ENCODE data around the gene GRIPAP1.

Gene GRIPAP1

DNA sequence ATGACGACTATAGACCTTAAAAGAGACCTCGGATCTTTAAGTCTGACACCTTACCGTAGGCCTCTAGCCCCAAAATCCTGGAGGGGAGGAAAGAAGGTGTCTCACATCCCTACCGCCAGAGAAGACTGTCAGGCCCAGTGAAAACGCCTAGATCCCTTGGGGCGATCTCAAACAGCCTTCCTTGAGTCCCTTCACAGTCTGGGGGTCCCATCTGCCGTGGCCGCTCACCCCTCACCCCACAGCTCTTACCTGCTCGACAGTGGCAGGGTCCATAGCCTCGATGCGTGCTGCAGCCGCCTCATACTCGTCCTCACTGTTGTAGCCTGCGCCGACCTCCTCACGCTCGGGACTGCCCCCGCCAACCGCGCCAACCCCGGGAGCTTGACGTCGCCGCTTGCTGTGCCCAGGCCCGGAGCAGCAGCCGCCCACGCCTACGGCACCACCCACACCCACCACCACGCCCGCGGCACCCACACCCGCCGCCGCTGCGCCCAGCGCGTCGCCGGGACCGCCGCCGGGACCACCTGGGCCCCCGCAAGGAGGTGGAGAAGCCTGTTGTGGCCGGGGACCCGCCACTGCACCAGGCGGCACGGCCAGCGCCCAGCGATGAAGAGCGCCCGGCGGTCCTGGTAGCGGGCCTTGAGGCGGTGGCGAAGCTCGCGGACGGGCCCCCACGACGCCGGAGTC lies 45.2 kb downstream of the GRIPAP1 start:
- Histone ChIP-seq H3K9me3 (replicated peaks; ENCODE audit: low read length) (no peaks in the 10 kb centered on the region), H3K9ac (ENCODE audit: low read depth, low read length) (peak overlapping the region; percentile 87), H3K4me1 (ENCODE audit: control insufficient read depth, insufficient read depth, low read length) (peaks cover 5% of the 10 kb centered on the region), H3K36me3 (ENCODE audit: insufficient read depth, low read length) (peaks cover 7% of the 10 kb centered on the region), H3K4me2 (ENCODE audit: low read length) (peak overlapping the region; percentile 76), H3K4me3 (ENCODE audit: low read length) (peak overlapping the region; percentile 78), H3K27me3 (ENCODE audit: control insufficient read depth, insufficient read depth, low read length) (no peaks in the 10 kb centered on the region)

DNA sequence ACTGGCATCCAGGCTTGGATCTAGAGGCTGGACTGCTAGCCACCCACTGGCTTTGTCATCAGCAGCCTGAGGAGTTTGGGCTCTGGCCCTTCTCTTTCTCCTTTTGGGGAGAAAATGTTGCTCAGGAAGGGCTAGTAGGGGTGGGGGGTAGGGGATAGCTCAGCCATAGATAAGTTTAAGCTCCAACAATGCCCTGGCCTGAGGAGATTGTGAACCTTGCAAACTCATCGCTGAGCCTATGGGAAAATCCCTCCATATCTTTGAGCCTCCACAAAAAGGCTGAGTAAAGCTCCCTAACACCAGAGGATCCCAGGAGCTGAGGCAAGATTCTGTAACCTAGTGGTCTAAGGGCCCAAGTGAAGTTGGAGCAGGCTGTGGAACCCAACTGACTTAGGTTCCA lies 53.5 kb downstream of the GRIPAP1 start:
- Histone ChIP-seq H3K4me1 (ENCODE audit: control insufficient read depth, insufficient read depth, low read length) (no peaks in the 10 kb centered on the region), H3K27me3 (ENCODE audit: control insufficient read depth, insufficient read depth, low read length) (no peaks in the 10 kb centered on the region), H3K4me3 (ENCODE audit: low read length) (no peak overlapping the region), H3K9me3 (replicated peaks; ENCODE audit: low read length) (no peaks in the 10 kb centered on the region), H3K4me2 (ENCODE audit: low read length) (no peak overlapping the region), H3K9ac (ENCODE audit: low read depth, low read length) (no peak overlapping the region), H3K36me3 (ENCODE audit: insufficient read depth, low read length) (peaks cover 3% of the 10 kb centered on the region)

- H3K9me3 ChIP-seq (replicated peaks; ENCODE audit: low read length) = no peaks in the 10 kb centered on the region
- no peak overlapping the region for H3K9ac ChIP-seq (ENCODE audit: low read depth, low read length)
- H3K27me3 ChIP-seq (ENCODE audit: control insufficient read depth, insufficient read depth, low read length) = no peaks in the 10 kb centered on the region
- no peak overlapping the region for H3K4me3 ChIP-seq (ENCODE audit: low read length)
- H3K36me3 ChIP-seq (ENCODE audit: insufficient read depth, low read length) = peaks cover 6% of the 10 kb centered on the region
- no peaks in the 10 kb centered on the region for H3K4me1 ChIP-seq (ENCODE audit: control insufficient read depth, insufficient read depth, low read length)
- no peak overlapping the region for H3K4me2 ChIP-seq (ENCODE audit: low read length)
These were observed 56.3 kb downstream of the GRIPAP1 start for GRCh38 chrX:48945517-48946348.

DNA sequence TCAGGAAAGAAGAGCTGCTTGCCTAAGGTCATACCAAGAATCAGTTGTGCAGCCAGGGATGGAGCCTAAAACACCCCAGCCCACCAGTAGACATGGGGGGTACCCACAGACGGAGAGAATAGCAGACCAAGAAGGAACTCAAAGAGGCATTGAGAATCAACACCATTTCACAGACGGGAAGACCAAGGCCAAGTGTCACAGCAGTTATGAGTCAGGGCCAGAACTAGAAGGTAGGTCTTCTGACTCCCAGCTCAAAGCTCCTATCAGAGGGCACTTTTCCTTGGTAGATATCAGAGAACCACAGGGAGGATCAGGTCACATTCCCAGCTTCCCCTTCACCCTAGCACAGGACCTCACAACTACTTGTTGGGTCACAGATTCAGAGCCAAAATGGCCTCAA lies 59.2 kb downstream of the GRIPAP1 start:
- no peak overlapping the region for H3K4me3 ChIP-seq (ENCODE audit: low read length)
- no peak overlapping the region for H3K9ac ChIP-seq (ENCODE audit: low read depth, low read length)
- H3K36me3 ChIP-seq (ENCODE audit: insufficient read depth, low read length) = peaks cover 10% of the 10 kb centered on the region
- H3K4me1 ChIP-seq (ENCODE audit: control insufficient read depth, insufficient read depth, low read length) = no peaks in the 10 kb centered on the region
- no peak overlapping the region for H3K4me2 ChIP-seq (ENCODE audit: low read length)
- no peaks in the 10 kb centered on the region for H3K9me3 ChIP-seq (replicated peaks; ENCODE audit: low read length)
- H3K27me3 ChIP-seq (ENCODE audit: control insufficient read depth, insufficient read depth, low read length) = no peaks in the 10 kb centered on the region

GRCh38 chrX:48940404-48940955 lies 61.6 kb downstream of the GRIPAP1 start:
- H3K9ac ChIP-seq (ENCODE audit: low read depth, low read length) = no peak overlapping the region
- no peak overlapping the region for H3K4me3 ChIP-seq (ENCODE audit: low read length)

DNA sequence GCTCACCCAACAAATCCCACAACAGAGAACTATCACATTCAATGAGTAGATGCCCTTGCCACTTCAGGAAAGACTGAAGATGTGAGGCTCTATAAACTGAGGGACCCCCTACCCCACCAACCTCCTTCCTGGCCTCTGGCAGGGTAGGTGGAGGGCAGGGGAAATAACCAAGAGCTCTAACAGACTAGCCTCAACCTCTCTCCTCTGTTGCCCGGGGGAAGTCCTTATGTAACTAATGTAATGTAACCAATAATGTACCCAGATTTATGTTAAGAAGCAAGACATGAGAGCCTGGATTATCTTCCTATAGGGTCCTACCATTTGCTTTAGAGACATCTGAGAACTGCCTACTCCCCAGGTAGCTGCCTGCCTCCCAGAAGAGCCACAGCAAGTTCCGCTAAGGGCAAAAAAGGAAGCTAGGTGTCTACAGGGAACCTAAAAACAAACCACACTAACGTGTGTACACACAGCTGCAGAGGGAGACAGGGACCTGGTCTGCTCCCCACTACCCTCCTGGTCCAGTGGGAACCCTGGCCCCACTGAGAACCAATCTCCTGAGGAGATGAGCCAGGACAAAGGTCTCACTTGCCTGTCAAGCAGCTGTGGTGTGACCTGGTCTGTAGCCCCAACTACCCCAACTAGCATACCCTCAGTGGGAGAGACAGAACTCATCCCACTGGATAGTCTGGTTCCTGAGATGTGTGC lies 62.4 kb downstream of the GRIPAP1 start:
- Histone ChIP-seq H3K27me3 (ENCODE audit: control insufficient read depth, insufficient read depth, low read length) (no peaks in the 10 kb centered on the region), H3K4me1 (ENCODE audit: control insufficient read depth, insufficient read depth, low read length) (no peaks in the 10 kb centered on the region), H3K4me2 (ENCODE audit: low read length) (no peak overlapping the region), H3K9me3 (replicated peaks; ENCODE audit: low read length) (no peaks in the 10 kb centered on the region), H3K9ac (ENCODE audit: low read depth, low read length) (no peak overlapping the region), H3K36me3 (ENCODE audit: insufficient read depth, low read length) (peaks cover 13% of the 10 kb centered on the region), H3K4me3 (ENCODE audit: low read length) (no peak overlapping the region)

More at GRCh38 chrX:48940404-48940955, 61.6 kb downstream of the GRIPAP1 start:
- H3K36me3 ChIP-seq (ENCODE audit: insufficient read depth, low read length) = peaks cover 10% of the 10 kb centered on the region
- H3K4me1 ChIP-seq (ENCODE audit: control insufficient read depth, insufficient read depth, low read length) = no peaks in the 10 kb centered on the region
- H3K27me3 ChIP-seq (ENCODE audit: control insufficient read depth, insufficient read depth, low read length) = no peaks in the 10 kb centered on the region
- no peak overlapping the region for H3K4me2 ChIP-seq (ENCODE audit: low read length)
- H3K9me3 ChIP-seq (replicated peaks; ENCODE audit: low read length) = no peaks in the 10 kb centered on the region

- Histone ChIP-seq H3K4me2 (ENCODE audit: low read length) (no peak overlapping the region), H3K27me3 (ENCODE audit: control insufficient read depth, insufficient read depth, low read length) (no peaks in the 10 kb centered on the region), H3K4me1 (ENCODE audit: control insufficient read depth, insufficient read depth, low read length) (no peaks in the 10 kb centered on the region), H3K36me3 (ENCODE audit: insufficient read depth, low read length) (peaks cover 21% of the 10 kb centered on the region), H3K9ac (ENCODE audit: low read depth, low read length) (no peak overlapping the region), H3K4me3 (ENCODE audit: low read length) (no peak overlapping the region), H3K9me3 (replicated peaks; ENCODE audit: low read length) (no peaks in the 10 kb centered on the region)
These were observed 63.2 kb downstream of the GRIPAP1 start for GRCh38 chrX:48938721-48939425.

- H3K27me3 ChIP-seq (ENCODE audit: control insufficient read depth, insufficient read depth, low read length) = no peaks in the 10 kb centered on the region
- H3K4me2 ChIP-seq (ENCODE audit: low read length) = no peak overlapping the region
- H3K4me3 ChIP-seq (ENCODE audit: low read length) = no peak overlapping the region
- no peaks in the 10 kb centered on the region for H3K4me1 ChIP-seq (ENCODE audit: control insufficient read depth, insufficient read depth, low read length)
- H3K9ac ChIP-seq (ENCODE audit: low read depth, low read length) = no peak overlapping the region
- peaks cover 19% of the 10 kb centered on the region for H3K36me3 ChIP-seq (ENCODE audit: insufficient read depth, low read length)
- no peaks in the 10 kb centered on the region for H3K9me3 ChIP-seq (replicated peaks; ENCODE audit: low read length)
These were observed 64.8 kb downstream of the GRIPAP1 start for GRCh38 chrX:48937054-48937907.

GRCh38 chrX:48936429-48937053 lies 65.5 kb downstream of the GRIPAP1 start:
- no peaks in the 10 kb centered on the region for H3K27me3 ChIP-seq (ENCODE audit: control insufficient read depth, insufficient read depth, low read length)
- H3K4me1 ChIP-seq (ENCODE audit: control insufficient read depth, insufficient read depth, low read length) = no peaks in the 10 kb centered on the region
- no peak overlapping the region for H3K4me3 ChIP-seq (ENCODE audit: low read length)
- no peak overlapping the region for H3K4me2 ChIP-seq (ENCODE audit: low read length)
- H3K36me3 ChIP-seq (ENCODE audit: insufficient read depth, low read length) = peaks cover 19% of the 10 kb centered on the region
- no peak overlapping the region for H3K9ac ChIP-seq (ENCODE audit: low read depth, low read length)
- no peaks in the 10 kb centered on the region for H3K9me3 ChIP-seq (replicated peaks; ENCODE audit: low read length)

DNA sequence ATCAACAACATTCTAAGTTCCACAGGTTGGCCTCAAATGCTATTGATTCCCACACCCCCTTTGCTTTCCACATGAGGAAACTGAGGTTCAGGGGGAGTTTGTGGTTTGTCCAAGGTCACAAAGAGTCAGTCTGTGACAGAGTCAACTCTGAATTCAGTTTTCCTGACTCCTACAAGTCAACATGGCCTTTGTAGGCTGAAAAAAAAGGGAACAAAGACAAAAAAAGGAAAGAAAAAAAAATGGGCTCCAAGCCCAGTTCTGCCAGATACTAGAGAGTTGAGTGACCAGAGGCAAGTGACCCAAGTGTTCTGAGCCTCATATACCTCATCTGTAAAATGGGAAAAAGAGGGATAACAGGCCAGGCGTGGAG lies 66.8 kb downstream of the GRIPAP1 start:
- peaks cover 19% of the 10 kb centered on the region for H3K36me3 ChIP-seq (ENCODE audit: insufficient read depth, low read length)
- H3K4me1 ChIP-seq (ENCODE audit: control insufficient read depth, insufficient read depth, low read length) = no peaks in the 10 kb centered on the region
- no peak overlapping the region for H3K9ac ChIP-seq (ENCODE audit: low read depth, low read length)
- H3K9me3 ChIP-seq (replicated peaks; ENCODE audit: low read length) = no peaks in the 10 kb centered on the region
- no peak overlapping the region for H3K4me3 ChIP-seq (ENCODE audit: low read length)
- no peaks in the 10 kb centered on the region for H3K27me3 ChIP-seq (ENCODE audit: control insufficient read depth, insufficient read depth, low read length)
- no peak overlapping the region for H3K4me2 ChIP-seq (ENCODE audit: low read length)
